ENCODE data around the gene FNBP1.

Gene FNBP1

GRCh38 chr9:129918296-129918950, 124.6 kb downstream of the FNBP1 start:
- Histone ChIP-seq H3K9ac (peak overlapping the region in 2 of 11 experiments; percentile 14 to 56; a peak in 3 of 22 replicates), H3K36me3 (peaks cover 0 to 65% (median 5%) of the 10 kb centered on the region in 11 experiments; a peak in 9 of 22 replicates), H3K27ac (peak overlapping the region in 2 of 11 experiments; percentile 30 to 40; a peak in 2 of 22 replicates), H4K20me1 (no peaks in the 10 kb centered on the region; a peak in 1 of 22 replicates), H3K9me3 (replicated peaks in 1 of 11) (no peaks in the 10 kb centered on the region), H3K27me3 (no peaks in the 10 kb centered on the region), H3K4me2 (peak overlapping the region; percentile 36 to 89 (median 58); a peak in 21 of 22 replicates), H3K4me3 (peak overlapping the region in 1 of 10 experiments; percentile 1; a peak in 1 of 20 replicates), H3K4me1 (peaks cover 9 to 58% (median 24%) of the 10 kb centered on the region in 10 experiments)
- TF ChIP-seq Cebpa-rat (IDR thresholded peaks at IDR 0.05) = no peak

- no peak overlapping the region for H3K9ac ChIP-seq
- H3K27me3 ChIP-seq = no peaks in the 10 kb centered on the region
- no peaks in the 10 kb centered on the region; a peak in 1 of 22 replicates for H4K20me1 ChIP-seq
- no peak overlapping the region for H3K4me2 ChIP-seq
- TF ChIP-seq Cebpa-rat (IDR thresholded peaks at IDR 0.05) = no peak
- H3K4me3 ChIP-seq = no peak overlapping the region
- H3K36me3 ChIP-seq = peaks cover 0 to 65% (median 0%) of the 10 kb centered on the region in 11 experiments; a peak in 8 of 22 replicates
- H3K9me3 ChIP-seq (replicated peaks in 1 of 11) = no peaks in the 10 kb centered on the region
- no peak overlapping the region for H3K27ac ChIP-seq
- H3K4me1 ChIP-seq = peaks cover 9 to 48% (median 20%) of the 10 kb centered on the region in 10 experiments
Observed at GRCh38 chr9:129916707-129917106, 126.3 kb downstream of the FNBP1 start.

- Histone ChIP-seq H3K9ac (no peak overlapping the region), H3K4me3 (no peak overlapping the region), H3K4me1 (peaks cover 9 to 45% (median 12%) of the 10 kb centered on the region in 10 experiments), H3K27ac (no peak overlapping the region), H3K4me2 (no peak overlapping the region), H3K36me3 (peaks cover 0 to 79% (median 0%) of the 10 kb centered on the region in 11 experiments; a peak in 6 of 22 replicates), H3K9me3 (replicated peaks in 1 of 11) (no peaks in the 10 kb centered on the region), H4K20me1 (no peaks in the 10 kb centered on the region; a peak in 1 of 22 replicates), H3K27me3 (no peaks in the 10 kb centered on the region)
- TF ChIP-seq Cebpa-rat (IDR thresholded peaks at IDR 0.05) = no peak
Observed at GRCh38 chr9:129914051-129914450, 128.9 kb downstream of the FNBP1 start.

- H3K27ac ChIP-seq = peak overlapping the region in 3 of 11 experiments; percentile 20 to 45 (median 39); a peak in 5 of 22 replicates
- TF ChIP-seq Cebpa-rat (IDR thresholded peaks at IDR 0.05) = no peak
- H3K9me3 ChIP-seq (replicated peaks in 1 of 11) = peaks cover 0 to 12% (median 0%) of the 10 kb centered on the region in 11 experiments; a peak in 3 of 22 replicates
- no peak overlapping the region for H3K4me3 ChIP-seq
- H3K27me3 ChIP-seq = no peaks in the 10 kb centered on the region
- no peaks in the 10 kb centered on the region; a peak in 1 of 22 replicates for H4K20me1 ChIP-seq
- peaks cover 0 to 29% (median 2%) of the 10 kb centered on the region in 10 experiments; a peak in 9 of 20 replicates for H3K4me1 ChIP-seq
- H3K4me2 ChIP-seq = peak overlapping the region in 5 of 11 experiments; percentile 15 to 79 (median 64); a peak in 8 of 22 replicates
- H3K9ac ChIP-seq = peak overlapping the region in 3 of 11 experiments; percentile 11 to 44 (median 26); a peak in 2 of 22 replicates
- peaks cover 0 to 87% (median 6%) of the 10 kb centered on the region in 11 experiments; a peak in 10 of 22 replicates for H3K36me3 ChIP-seq
Observed at GRCh38 chr9:129910628-129911567, 132.1 kb downstream of the FNBP1 start.

GRCh38 chr9:129909851-129910250, 133.1 kb downstream of the FNBP1 start:
- H3K4me3 ChIP-seq = no peak overlapping the region
- peak overlapping the region in 3 of 11 experiments; percentile 11 to 44 (median 26); a peak in 2 of 22 replicates for H3K9ac ChIP-seq
- no peaks in the 10 kb centered on the region for H3K27me3 ChIP-seq
- peaks cover 0 to 12% (median 0%) of the 10 kb centered on the region in 11 experiments; a peak in 3 of 22 replicates for H3K9me3 ChIP-seq (replicated peaks in 1 of 11)
- TF ChIP-seq Cebpa-rat (IDR thresholded peaks at IDR 0.05) = no peak
- peak overlapping the region in 4 of 11 experiments; percentile 47 to 79 (median 64); a peak in 6 of 22 replicates for H3K4me2 ChIP-seq
- peak overlapping the region in 3 of 11 experiments; percentile 15 to 45 (median 39); a peak in 4 of 22 replicates for H3K27ac ChIP-seq
- no peaks in the 10 kb centered on the region for H4K20me1 ChIP-seq
- peaks cover 0 to 29% (median 2%) of the 10 kb centered on the region in 10 experiments; a peak in 9 of 20 replicates for H3K4me1 ChIP-seq
- H3K36me3 ChIP-seq = peaks cover 0 to 87% (median 6%) of the 10 kb centered on the region in 11 experiments; a peak in 10 of 22 replicates

GRCh38 chr9:129908906-129909305, 134.1 kb downstream of the FNBP1 start:
- H3K9me3 ChIP-seq (replicated peaks in 1 of 11) = peaks cover 0 to 12% (median 0%) of the 10 kb centered on the region in 11 experiments; a peak in 3 of 22 replicates
- H3K27ac ChIP-seq = no peak overlapping the region
- no peak overlapping the region for H3K4me3 ChIP-seq
- TF ChIP-seq Cebpa-rat (IDR thresholded peaks at IDR 0.05) = no peak
- peaks cover 0 to 92% (median 6%) of the 10 kb centered on the region in 11 experiments; a peak in 10 of 22 replicates for H3K36me3 ChIP-seq
- H3K4me1 ChIP-seq = peaks cover 0 to 29% (median 2%) of the 10 kb centered on the region in 10 experiments; a peak in 10 of 20 replicates
- no peak overlapping the region for H3K4me2 ChIP-seq
- no peak overlapping the region for H3K9ac ChIP-seq
- no peaks in the 10 kb centered on the region for H3K27me3 ChIP-seq
- H4K20me1 ChIP-seq = no peaks in the 10 kb centered on the region

GRCh38 chr9:129907201-129907600, 135.8 kb downstream of the FNBP1 start:
- H3K4me1 ChIP-seq = peaks cover 0 to 26% (median 2%) of the 10 kb centered on the region in 10 experiments; a peak in 10 of 20 replicates
- TF ChIP-seq Cebpa-rat (IDR thresholded peaks at IDR 0.05) = no peak
- no peak overlapping the region for H3K4me3 ChIP-seq
- no peaks in the 10 kb centered on the region for H3K27me3 ChIP-seq
- H4K20me1 ChIP-seq = no peaks in the 10 kb centered on the region
- peaks cover 0 to 12% (median 0%) of the 10 kb centered on the region in 11 experiments; a peak in 3 of 22 replicates for H3K9me3 ChIP-seq (replicated peaks in 1 of 11)
- no peak overlapping the region for H3K27ac ChIP-seq
- no peak overlapping the region for H3K4me2 ChIP-seq
- no peak overlapping the region for H3K9ac ChIP-seq
- peaks cover 0 to 94% (median 6%) of the 10 kb centered on the region in 11 experiments; a peak in 12 of 22 replicates for H3K36me3 ChIP-seq

GRCh38 chr9:129906298-129906697, 136.7 kb downstream of the FNBP1 start:
- H3K4me3 ChIP-seq = no peak overlapping the region
- no peaks in the 10 kb centered on the region for H4K20me1 ChIP-seq
- peaks cover 0 to 22% (median 2%) of the 10 kb centered on the region in 10 experiments; a peak in 10 of 20 replicates for H3K4me1 ChIP-seq
- TF ChIP-seq Cebpa-rat (IDR thresholded peaks at IDR 0.05) = no peak
- H3K4me2 ChIP-seq = no peak overlapping the region
- H3K9ac ChIP-seq = no peak overlapping the region
- no peaks in the 10 kb centered on the region for H3K27me3 ChIP-seq
- peaks cover 0 to 12% (median 0%) of the 10 kb centered on the region in 11 experiments; a peak in 3 of 22 replicates for H3K9me3 ChIP-seq (replicated peaks in 1 of 11)
- no peak overlapping the region for H3K27ac ChIP-seq
- H3K36me3 ChIP-seq = peaks cover 0 to 94% (median 6%) of the 10 kb centered on the region in 11 experiments; a peak in 12 of 22 replicates

Data from BLaER1 treated with 17β-estradiol and CSF1 and Interleukin-3, amounts not matched to agents 10 nM and 100 nM (cell line).